Skeletal muscle tissue (tissue), 4 donors: ENCODE results near the gene TARS1. TPM values are rescaled to one million over a fixed set of nuclear protein-coding genes. Genes with fewer than 3 reads are reported as not detected.

Experiments
- H3K27ac ChIP-seq: one replicate; pipeline ENCODE4 v1.7.0; 2013; ENCODE audit warnings: mild to moderate bottlenecking, low read depth, low read length, inconsistent platforms
- H3K27me3 ChIP-seq, 3 donors: one replicate each; pipeline ENCODE4 v1.7.0; 2013; ENCODE audit warnings: low read length in 3 of 3; ENCODE audit not compliant: control insufficient read depth in 3 of 3, insufficient read depth in 3 of 3
- H3K36me3 ChIP-seq, 3 donors: one replicate each; pipeline ENCODE4 v1.7.0; 2013; ENCODE audit warnings: low read length in 3 of 3; ENCODE audit not compliant: control insufficient read depth in 3 of 3, insufficient read depth in 3 of 3
- H3K4me1 ChIP-seq, 3 donors: one replicate each; pipeline ENCODE4 v1.7.0; 2013; ENCODE audit warnings: low read length in 3 of 3, mild to moderate bottlenecking in 3 of 3; ENCODE audit not compliant: control insufficient read depth in 3 of 3, insufficient read depth in 3 of 3
- H3K4me3 ChIP-seq, 3 donors: one replicate each; pipeline ENCODE4 v1.7.0; 2013; ENCODE audit warnings: low read length in 3 of 3
- H3K9ac ChIP-seq, 3 donors: one replicate each; pipeline ENCODE4 v1.7.0; 2013; ENCODE audit warnings: low read length in 3 of 3, mild to moderate bottlenecking in 3 of 3, moderate library complexity in 2 of 3, low read depth in 1 of 3
- H3K9me3 ChIP-seq, 3 donors: one replicate each; pipeline ENCODE4 v1.7.0; 2013; ENCODE audit warnings: low read length in 3 of 3; ENCODE audit not compliant: control insufficient read depth in 3 of 3
- total RNA-seq: library from RNA; depleted of rRNA; stranded (reverse); fragments of >200 nt; gene quantifications from one replicate; pipeline ENCODE4 v1.2.3, GENCODE V29; 2014
- donor health status: Osteomylitis.

The TARS1 gene
- 84.0 TPM for total RNA-seq

DNA sequence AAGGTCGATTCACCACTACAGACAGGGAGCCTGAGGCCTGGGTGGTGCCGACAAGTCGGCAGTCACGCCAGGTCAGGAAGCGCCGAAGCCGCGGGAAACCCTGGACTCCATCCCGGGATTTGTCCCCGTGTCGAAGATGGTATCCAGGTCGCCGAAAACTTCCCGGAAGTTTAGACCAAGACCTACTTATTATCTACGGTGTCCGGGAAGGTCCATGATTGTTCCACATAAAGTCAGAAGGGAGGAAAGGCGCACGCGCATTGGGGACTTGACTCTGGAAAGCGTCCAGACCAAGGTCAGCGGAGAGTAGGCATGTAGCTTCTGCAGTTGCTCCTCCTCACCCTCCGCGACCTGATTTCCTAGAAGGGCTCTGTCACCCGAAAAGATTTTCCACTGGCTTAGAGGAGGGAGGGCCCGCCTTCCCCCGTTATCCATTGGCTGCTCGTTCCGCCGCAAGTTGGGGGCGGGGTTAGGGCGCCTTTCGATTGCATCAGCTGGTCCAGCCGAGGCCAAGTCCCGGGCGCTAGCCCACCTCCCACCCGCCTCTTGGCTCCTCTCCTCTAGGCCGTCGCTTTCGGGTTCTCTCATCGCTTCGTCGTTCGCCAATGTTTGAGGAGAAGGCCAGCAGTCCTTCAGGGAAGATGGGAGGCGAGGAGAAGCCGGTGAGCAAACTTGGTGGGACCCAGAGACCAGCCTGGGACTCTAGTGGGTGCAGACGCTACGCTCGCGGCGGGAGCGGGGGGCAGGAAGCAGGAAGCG lies at the start of gene TARS1:
Gene TARS1 (plus strand): TSS at position 484 of the 759 bp plus-strand sequence. CDS start 122 bp downstream, at position 606.
- Histone ChIP-seq H3K4me1 (peaks cover 14 to 20% (median 15%) of the 10 kb centered on the region in 3 donors), H3K4me3 (peak within 1 kb of the TSS; percentile 93 to 97 (median 97)), H3K27me3 (no peaks in the 10 kb centered on the region), H3K27ac (peak within 1 kb of the TSS; percentile 94), H3K36me3 (peaks cover 4 to 9% (median 7%) of the 10 kb centered on the region in 3 donors), H3K9me3 (no peaks in the 10 kb centered on the region), H3K9ac (peak within 1 kb of the TSS; percentile 87 to 92 (median 90))

DNA sequence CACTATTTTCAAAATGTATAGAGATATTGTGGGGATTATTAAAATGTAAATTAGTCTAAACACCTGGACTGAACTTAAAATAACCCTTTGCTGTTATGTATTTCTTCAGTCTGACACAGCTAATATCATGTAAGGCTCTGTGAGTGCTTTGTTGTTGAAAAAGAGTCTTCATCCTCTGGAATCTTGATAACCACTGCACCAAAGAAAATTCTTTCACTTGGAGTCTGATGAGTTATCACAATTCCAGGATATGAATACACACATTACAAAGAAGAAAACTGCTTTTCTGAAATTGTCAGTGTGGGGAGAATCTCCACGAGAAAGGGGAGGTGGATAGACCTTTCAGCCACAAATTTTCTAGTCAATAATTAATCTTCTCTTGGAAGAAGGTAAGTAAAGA lies 42.3 kb upstream of the TARS1 start:
- Histone ChIP-seq H3K27me3 (no peaks in the 10 kb centered on the region), H3K4me3 (no peak overlapping the region), H3K9me3 (no peaks in the 10 kb centered on the region), H3K4me1 (no peaks in the 10 kb centered on the region), H3K36me3 (no peaks in the 10 kb centered on the region), H3K27ac (no peak overlapping the region), H3K9ac (no peak overlapping the region)

DNA sequence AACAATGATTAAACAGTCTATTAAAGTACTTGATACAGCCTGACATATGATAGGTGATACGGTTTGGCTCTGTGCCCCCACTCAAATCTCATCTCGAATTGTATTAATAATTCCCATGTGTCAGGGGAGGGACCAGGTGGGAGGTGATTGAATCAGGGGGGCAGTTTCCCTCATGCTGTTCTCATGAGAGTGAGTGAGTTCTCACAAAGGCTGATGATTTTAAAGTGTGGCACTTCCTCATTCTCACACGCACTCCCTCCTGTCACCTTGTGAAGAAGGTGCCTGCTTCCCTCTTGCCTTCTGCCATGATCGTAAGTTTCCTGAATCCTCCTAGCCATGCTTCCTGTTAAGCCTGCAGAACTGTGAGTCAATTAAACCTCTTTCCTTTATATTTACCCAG lies 40.1 kb upstream of the TARS1 start:
- Histone ChIP-seq H3K9ac (no peak overlapping the region), H3K4me3 (no peak overlapping the region), H3K36me3 (no peaks in the 10 kb centered on the region), H3K27ac (no peak overlapping the region), H3K9me3 (no peaks in the 10 kb centered on the region), H3K4me1 (no peaks in the 10 kb centered on the region), H3K27me3 (no peaks in the 10 kb centered on the region)

DNA sequence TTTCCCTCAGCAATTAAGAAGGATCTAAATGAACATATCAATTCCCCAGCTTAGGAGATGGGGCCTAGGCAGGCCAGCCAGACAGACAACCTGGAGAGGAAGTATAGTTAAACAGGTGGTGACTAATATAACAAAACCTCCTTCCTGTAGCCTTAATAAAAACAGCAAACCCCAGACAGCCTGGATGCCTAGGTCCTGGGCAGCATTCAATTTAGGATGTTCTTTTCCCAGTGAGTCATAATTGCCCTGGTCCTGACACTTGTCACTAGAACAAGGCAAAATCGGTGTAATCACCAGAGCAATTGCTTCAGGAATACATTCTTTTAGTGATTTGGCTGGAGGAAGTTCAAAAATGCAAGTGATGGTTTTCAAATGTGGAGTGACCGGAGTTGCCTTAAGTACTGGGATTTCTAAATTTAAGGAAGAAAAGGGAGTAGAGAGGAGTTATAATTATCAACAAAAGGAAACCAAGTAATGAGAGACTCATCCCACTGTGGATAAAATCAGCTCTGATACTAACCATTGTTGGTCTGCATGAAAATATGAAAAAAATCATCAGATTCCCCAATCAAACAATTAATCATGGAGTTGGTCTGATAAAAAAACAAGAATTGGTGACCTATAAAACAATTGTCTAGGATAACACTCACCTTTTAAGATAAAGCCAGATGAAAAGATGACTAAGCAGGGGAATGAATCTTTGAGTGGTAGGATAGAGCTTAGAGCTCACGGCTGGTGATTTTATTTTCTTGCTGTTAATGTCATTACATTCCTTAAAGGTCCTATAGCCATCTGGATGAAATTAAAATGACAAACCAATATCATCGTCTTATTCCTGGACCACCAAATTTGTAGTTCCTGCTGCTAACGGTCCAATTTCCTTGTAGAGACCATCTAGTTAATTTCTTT lies 39.0 kb upstream of the TARS1 start:
- Histone ChIP-seq H3K4me3 (no peak overlapping the region), H3K27ac (no peak overlapping the region), H3K4me1 (no peaks in the 10 kb centered on the region), H3K36me3 (no peaks in the 10 kb centered on the region), H3K27me3 (no peaks in the 10 kb centered on the region), H3K9me3 (no peaks in the 10 kb centered on the region), H3K9ac (no peak overlapping the region)

DNA sequence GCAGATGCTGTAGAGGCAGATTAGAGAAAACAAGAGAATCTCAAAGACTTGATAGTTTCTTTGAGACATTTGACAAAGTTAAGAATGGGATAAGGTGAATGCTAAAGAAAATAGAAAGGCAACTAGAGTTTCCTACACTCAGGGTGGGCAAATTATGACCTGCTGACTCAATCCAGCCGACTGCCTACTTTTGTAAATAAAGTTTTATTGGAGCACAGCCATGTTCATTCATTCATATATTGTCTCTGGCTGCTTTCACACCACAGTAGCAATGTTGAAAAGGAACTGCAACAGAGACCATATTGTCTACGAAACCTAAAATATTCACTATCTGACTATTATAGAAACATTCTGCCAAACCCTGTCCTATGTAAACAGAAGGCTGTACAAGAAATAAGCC lies 37.6 kb upstream of the TARS1 start:
- H3K9me3 ChIP-seq: no peaks in the 10 kb centered on the region
- no peak overlapping the region for H3K27ac ChIP-seq
- no peak overlapping the region for H3K9ac ChIP-seq
- no peaks in the 10 kb centered on the region for H3K36me3 ChIP-seq
- H3K4me1 ChIP-seq: no peaks in the 10 kb centered on the region
- H3K27me3 ChIP-seq: no peaks in the 10 kb centered on the region
- no peak overlapping the region for H3K4me3 ChIP-seq

DNA sequence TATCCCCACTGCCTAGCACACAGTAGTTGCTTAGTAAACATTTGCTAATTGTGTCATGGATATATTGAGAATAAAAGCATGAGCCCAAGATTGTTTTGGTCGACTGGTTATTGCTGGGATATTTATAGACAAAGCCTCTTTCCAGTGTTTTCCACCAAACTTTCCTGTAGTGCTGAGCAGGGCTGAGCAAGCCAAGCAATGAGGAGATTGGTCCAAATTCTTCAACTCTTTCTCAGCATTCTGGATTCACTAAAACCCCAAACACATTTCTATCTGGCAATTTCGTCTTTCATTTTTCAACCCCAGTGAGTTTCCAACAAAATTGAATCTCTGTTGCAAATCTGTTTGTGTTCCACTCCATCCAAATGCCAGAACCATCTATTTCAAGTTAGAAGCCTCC lies 31.9 kb upstream of the TARS1 start:
- no peak overlapping the region for H3K9ac ChIP-seq
- no peaks in the 10 kb centered on the region for H3K9me3 ChIP-seq
- H3K4me3 ChIP-seq: no peak overlapping the region
- H3K36me3 ChIP-seq: no peaks in the 10 kb centered on the region
- no peak overlapping the region for H3K27ac ChIP-seq
- H3K4me1 ChIP-seq: no peaks in the 10 kb centered on the region
- no peaks in the 10 kb centered on the region for H3K27me3 ChIP-seq

DNA sequence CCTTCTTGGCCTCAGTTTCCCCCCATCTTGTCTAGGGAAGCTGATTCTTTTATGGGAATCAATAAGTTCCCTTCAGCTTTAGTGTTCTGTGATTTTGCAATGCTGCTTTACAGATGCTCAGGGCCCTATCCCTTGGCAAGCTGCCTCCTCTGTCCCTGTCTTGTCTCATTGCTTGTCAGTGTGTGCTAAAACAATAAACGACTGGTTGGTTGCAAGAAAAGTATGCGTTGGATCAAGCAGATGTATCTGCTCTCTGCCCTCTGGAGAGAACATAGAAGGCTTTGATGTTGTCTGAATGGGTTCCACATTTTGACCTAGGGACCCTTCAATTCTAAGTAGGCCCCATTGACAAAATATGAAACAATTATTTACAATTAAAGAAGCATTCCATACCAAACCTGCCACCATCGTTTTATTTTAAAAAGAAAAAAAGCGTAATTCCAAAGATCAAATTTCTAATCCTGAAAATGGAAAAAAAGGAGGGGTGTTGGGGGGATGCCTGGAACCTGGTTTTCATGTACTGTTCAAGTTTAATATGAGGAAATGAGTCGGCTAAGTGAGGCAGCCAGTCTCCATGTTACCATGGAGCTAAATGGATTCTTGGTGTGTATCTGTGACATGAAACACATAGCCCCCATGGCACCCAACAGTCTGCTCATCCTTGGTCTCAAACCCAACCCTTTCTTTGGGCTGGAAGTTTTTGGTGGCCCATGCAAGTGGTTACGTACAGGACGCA lies 31.2 kb upstream of the TARS1 start:
- Histone ChIP-seq H3K4me1 (no peaks in the 10 kb centered on the region), H3K9ac (no peak overlapping the region), H3K4me3 (no peak overlapping the region), H3K27me3 (no peaks in the 10 kb centered on the region), H3K9me3 (no peaks in the 10 kb centered on the region), H3K27ac (peak overlapping the region; percentile 7), H3K36me3 (no peaks in the 10 kb centered on the region)

DNA sequence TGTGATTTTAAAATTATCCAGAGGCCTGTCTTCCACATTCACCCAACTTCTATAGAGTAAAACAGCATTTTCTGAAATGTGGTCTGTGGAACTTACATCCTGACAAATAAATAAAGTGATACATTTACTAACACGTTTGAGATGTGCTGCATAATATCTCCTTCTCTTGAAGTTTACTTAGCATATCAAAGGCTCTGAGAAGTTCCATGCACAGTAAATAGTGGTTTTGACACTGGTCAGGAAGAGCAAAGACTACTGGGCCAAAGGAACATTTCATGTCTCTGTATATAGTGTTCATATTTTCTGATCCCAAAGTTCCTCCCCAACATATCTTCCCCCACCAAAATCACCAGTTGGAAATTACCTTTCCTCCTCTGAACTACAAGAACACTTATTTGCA lies 30.5 kb upstream of the TARS1 start:
- Histone ChIP-seq H3K4me3 (no peak overlapping the region), H3K9me3 (no peaks in the 10 kb centered on the region), H3K9ac (no peak overlapping the region), H3K4me1 (no peaks in the 10 kb centered on the region), H3K27ac (no peak overlapping the region), H3K36me3 (no peaks in the 10 kb centered on the region), H3K27me3 (no peaks in the 10 kb centered on the region)

DNA sequence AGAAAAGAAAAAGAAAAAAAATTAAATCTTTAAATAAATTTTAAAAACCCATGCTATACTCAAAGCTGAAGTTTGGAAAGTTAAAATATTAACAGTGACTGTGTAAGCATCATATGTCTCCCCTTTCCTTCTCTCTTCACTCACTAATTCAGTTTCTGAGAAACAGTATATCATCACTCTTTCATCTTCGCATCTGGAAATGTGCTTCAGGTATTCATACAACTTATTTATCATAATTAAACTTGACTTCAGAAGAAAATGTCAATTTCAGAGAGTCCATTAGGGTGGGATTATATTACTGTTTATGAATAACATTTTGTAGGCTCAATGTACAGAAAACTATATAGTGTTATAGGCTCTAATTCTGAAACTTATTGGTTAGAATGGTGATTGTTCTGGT lies 29.3 kb upstream of the TARS1 start:
- H3K27ac ChIP-seq: no peak overlapping the region

More for the DNA sequence above, 29.3 kb upstream of the TARS1 start:
- no peaks in the 10 kb centered on the region for H3K9me3 ChIP-seq
- H3K36me3 ChIP-seq: no peaks in the 10 kb centered on the region
- no peak overlapping the region for H3K4me3 ChIP-seq
- no peaks in the 10 kb centered on the region for H3K27me3 ChIP-seq
- no peaks in the 10 kb centered on the region for H3K4me1 ChIP-seq
- H3K9ac ChIP-seq: no peak overlapping the region
